Left renal cortex interstitium (tissue), 4 donors: ENCODE measurements around the gene GRIP2. TPM values are rescaled to one million over a fixed set of nuclear protein-coding genes. Genes with fewer than 3 reads are reported as not detected.

Experiments
- DNase-seq, 4 donors: peaks; one replicate each; pipeline ENCODE4 v3.0.0-alpha.2; 2013; ENCODE audit warnings: low read depth in 4 of 4, low spot score in 2 of 4, missing footprints in 1 of 4
- polyA plus RNA-seq, 4 donors: library from polyadenylated mRNA; unstranded; fragments of 120-200 nt; gene quantifications; one replicate each; pipeline ENCODE4 v1.2.1, GENCODE V29; 2013; ENCODE audit not compliant: insufficient read length in 4 of 4

The GRIP2 gene
- polyA plus RNA-seq, 4 donors, result 0.81 to 1.8 (median 1.2) TPM

GRCh38 chr3:14490255-14490654, 49.9 kb downstream of the GRIP2 start:
- no peak for DNase-seq

- DNase-seq, result no peak
Observed at GRCh38 chr3:14489641-14490040, 50.5 kb downstream of the GRIP2 start.

GRCh38 chr3:14488286-14489041, 51.7 kb downstream of the GRIP2 start:
- DNase-seq, result no peak

GRCh38 chr3:14487821-14488220, 52.3 kb downstream of the GRIP2 start:
- DNase-seq, result no peak

GRCh38 chr3:14487086-14487485, 53.1 kb downstream of the GRIP2 start:
- DNase-seq, result no peak

- DNase-seq, result no peak
Observed at GRCh38 chr3:14486460-14486859, 53.7 kb downstream of the GRIP2 start.

- no peak for DNase-seq
Observed at GRCh38 chr3:14485981-14486380, 54.2 kb downstream of the GRIP2 start.

- DNase-seq, result no peak
Observed at GRCh38 chr3:14484741-14485140, 55.4 kb downstream of the GRIP2 start.

GRCh38 chr3:14483286-14483685, 56.9 kb downstream of the GRIP2 start:
- DNase-seq, result no peak

- DNase-seq, result no peak
Observed at GRCh38 chr3:14482271-14482721, 57.8 kb downstream of the GRIP2 start.

GRCh38 chr3:14481646-14482036, 58.5 kb downstream of the GRIP2 start:
- no peak for DNase-seq

- no peak for DNase-seq
Observed at GRCh38 chr3:14481018-14481645, 59.0 kb downstream of the GRIP2 start.

- no peak for DNase-seq
Observed at GRCh38 chr3:14480207-14481017, 59.7 kb downstream of the GRIP2 start.

- no peak for DNase-seq
Observed at GRCh38 chr3:14479591-14479990, 60.6 kb downstream of the GRIP2 start.

- no peak for DNase-seq
Observed at GRCh38 chr3:14478956-14479550, 61.1 kb downstream of the GRIP2 start.

GRCh38 chr3:14477311-14477935, 62.7 kb downstream of the GRIP2 start:
- DNase-seq, result no peak

GRCh38 chr3:14476583-14477265, 63.4 kb downstream of the GRIP2 start:
- no peak for DNase-seq

- no peak for DNase-seq
Observed at GRCh38 chr3:14475621-14476020, 64.5 kb downstream of the GRIP2 start.

- DNase-seq, result no peak
Observed at GRCh38 chr3:14474363-14475081, 65.6 kb downstream of the GRIP2 start.
